Upper lobe of left lung (tissue), 4 donors: ENCODE results near the gene HERPUD1.

Experiments
- EP300 ChIP-seq, 4 donors: sonication (generic); formaldehyde crosslinking; IDR thresholded peaks; one replicate each; pipeline ENCODE4 v1.5.1; 2017; ENCODE audit warnings: antibody characterized with exemption in 4 of 4, control low read depth in 2 of 4
- POLR2A ChIP-seq, 4 donors: fragments of 450-650 bp; IDR thresholded peaks; one replicate each; pipeline ENCODE4 v1.5.1; 2016 to 2017; ENCODE audit warnings: antibody characterized with exemption in 4 of 4, mild to moderate bottlenecking in 2 of 4
- POLR2AphosphoS5 ChIP-seq, 2 donors: sonication (generic); formaldehyde crosslinking; IDR thresholded peaks; one replicate each; pipeline ENCODE4 v1.5.1; 2017; ENCODE audit warnings: antibody characterized with exemption in 2 of 2
- TF ChIP-seq, protein P1 (sequence below), 6 experiments: fragments of 450-650 bp in 4 of 6; fragments of 200-600 bp in 2 of 6; sonication (generic) in 2 of 6; IDR thresholded peaks; one replicate each; pipeline ENCODE4 v1.5.1; 2016 to 2019; ENCODE audit warnings: antibody characterized with exemption in 6 of 6

- TF ChIP-seq POLR2A (IDR thresholded peaks at IDR 0.05) (no peak), EP300 (IDR thresholded peaks at IDR 0.05) (no peak), POLR2AphosphoS5 (IDR thresholded peaks at IDR 0.05) (no peak)
- TF ChIP-seq, protein P1, sequence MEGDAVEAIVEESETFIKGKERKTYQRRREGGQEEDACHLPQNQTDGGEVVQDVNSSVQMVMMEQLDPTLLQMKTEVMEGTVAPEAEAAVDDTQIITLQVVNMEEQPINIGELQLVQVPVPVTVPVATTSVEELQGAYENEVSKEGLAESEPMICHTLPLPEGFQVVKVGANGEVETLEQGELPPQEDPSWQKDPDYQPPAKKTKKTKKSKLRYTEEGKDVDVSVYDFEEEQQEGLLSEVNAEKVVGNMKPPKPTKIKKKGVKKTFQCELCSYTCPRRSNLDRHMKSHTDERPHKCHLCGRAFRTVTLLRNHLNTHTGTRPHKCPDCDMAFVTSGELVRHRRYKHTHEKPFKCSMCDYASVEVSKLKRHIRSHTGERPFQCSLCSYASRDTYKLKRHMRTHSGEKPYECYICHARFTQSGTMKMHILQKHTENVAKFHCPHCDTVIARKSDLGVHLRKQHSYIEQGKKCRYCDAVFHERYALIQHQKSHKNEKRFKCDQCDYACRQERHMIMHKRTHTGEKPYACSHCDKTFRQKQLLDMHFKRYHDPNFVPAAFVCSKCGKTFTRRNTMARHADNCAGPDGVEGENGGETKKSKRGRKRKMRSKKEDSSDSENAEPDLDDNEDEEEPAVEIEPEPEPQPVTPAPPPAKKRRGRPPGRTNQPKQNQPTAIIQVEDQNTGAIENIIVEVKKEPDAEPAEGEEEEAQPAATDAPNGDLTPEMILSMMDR (IDR thresholded peaks at IDR 0.05) = no peak
Measured at GRCh38 chr16:56941092-56941491, 9.2 kb downstream of the HERPUD1 start.
